ENCODE data around the gene BNIP3.

DNA sequence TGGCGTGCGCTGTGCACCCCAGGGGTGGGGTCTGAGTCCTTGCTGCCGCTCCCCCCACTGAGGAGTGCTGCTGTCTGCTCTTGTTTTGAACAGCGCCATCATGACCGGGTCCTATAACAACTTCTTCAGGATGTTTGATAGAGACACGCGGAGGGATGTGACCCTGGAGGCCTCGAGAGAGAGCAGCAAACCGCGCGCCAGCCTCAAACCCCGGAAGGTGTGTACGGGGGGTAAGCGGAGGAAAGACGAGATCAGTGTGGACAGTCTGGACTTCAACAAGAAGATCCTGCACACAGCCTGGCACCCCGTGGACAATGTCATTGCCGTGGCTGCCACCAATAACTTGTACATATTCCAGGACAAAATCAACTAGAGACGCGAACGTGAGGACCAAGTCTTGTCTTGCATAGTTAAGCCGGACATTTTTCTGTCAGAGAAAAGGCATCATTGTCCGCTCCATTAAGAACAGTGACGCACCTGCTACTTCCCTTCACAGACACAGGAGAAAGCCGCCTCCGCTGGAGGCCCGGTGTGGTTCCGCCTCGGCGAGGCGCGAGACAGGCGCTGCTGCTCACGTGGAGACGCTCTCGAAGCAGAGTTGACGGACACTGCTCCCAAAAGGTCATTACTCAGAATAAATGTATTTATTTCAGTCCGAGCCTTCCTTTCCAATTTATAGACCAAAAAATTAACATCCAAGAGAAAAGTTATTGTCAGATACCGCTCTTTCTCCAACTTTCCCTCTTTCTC, 26.0 kb downstream of the BNIP3 start:
- no peak for TF ChIP-seq CTCF (IDR thresholded peaks at IDR 0.05)
- TF ChIP-seq EP300 (IDR thresholded peaks at IDR 0.05): no peak
